Measurements from ENCODE around the gene NAA60.

DNA sequence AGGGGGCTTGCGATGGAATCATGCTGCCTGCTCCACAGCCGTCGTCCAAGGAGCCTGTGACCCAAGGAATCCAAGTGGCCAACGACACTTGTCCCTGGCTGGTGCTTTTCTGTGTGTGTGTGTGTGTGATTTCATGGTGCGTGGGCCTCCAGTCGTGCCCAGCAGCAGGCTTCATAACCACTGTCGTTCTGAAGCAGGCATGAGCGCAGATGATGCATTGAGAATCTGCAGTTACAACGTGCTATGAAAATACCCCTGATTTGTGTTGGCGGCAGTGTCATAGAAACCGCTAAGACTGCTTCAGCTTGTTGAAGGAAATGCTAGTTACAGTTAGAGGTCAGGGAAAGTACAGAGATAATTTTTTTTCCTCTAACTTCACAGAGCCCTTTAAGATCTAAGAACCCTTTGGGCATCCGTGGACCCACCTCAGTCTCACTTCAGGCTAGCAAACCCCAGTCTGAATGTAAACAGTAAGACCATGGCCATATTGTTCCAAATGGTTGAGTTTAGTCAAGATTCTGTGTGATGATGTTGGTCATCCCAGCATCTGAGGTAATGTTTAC, 36.3 kb downstream of the NAA60 start:
- TF ChIP-seq, protein P1, sequence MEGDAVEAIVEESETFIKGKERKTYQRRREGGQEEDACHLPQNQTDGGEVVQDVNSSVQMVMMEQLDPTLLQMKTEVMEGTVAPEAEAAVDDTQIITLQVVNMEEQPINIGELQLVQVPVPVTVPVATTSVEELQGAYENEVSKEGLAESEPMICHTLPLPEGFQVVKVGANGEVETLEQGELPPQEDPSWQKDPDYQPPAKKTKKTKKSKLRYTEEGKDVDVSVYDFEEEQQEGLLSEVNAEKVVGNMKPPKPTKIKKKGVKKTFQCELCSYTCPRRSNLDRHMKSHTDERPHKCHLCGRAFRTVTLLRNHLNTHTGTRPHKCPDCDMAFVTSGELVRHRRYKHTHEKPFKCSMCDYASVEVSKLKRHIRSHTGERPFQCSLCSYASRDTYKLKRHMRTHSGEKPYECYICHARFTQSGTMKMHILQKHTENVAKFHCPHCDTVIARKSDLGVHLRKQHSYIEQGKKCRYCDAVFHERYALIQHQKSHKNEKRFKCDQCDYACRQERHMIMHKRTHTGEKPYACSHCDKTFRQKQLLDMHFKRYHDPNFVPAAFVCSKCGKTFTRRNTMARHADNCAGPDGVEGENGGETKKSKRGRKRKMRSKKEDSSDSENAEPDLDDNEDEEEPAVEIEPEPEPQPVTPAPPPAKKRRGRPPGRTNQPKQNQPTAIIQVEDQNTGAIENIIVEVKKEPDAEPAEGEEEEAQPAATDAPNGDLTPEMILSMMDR (IDR thresholded peaks at IDR 0.05; ENCODE audit: poor library complexity): no peak
- TF ChIP-seq EZH2 (IDR thresholded peaks at IDR 0.05; ENCODE audit: borderline replicate concordance) (no peak), EZH2phosphoT487 (IDR thresholded peaks at IDR 0.05; ENCODE audit: low read depth, severe bottlenecking, unreplicated experiment) (no peak)

Data from hepatocyte (in vitro differentiated cells).